Measurements from ENCODE around the gene TMEM59. TPM values are rescaled to one million over a fixed set of nuclear protein-coding genes. Genes with fewer than 3 reads are reported as not detected.

Gene TMEM59
- polyA plus RNA-seq, 3 donors: 169 to 925 (median 831) TPM

GRCh38 chr1:54084794-54085193 lies 31.8 kb upstream of the TMEM59 start:
- no peaks in the 10 kb centered on the region for H3K79me2 ChIP-seq (ENCODE audit: insufficient read depth, low read length)
- H3K27me3 ChIP-seq (ENCODE audit: control insufficient read depth in 2 of 2, insufficient read depth in 2 of 2, low read length in 2 of 2): no peaks in the 10 kb centered on the region
- H3K27ac ChIP-seq (ENCODE audit: low read depth in 1 of 2, low read length in 2 of 2): no peak overlapping the region
- peaks cover 11 to 36% of the 10 kb centered on the region in 2 donors for H3K36me3 ChIP-seq (replicated peaks in 1 of 2; ENCODE audit: control insufficient read depth in 1 of 2, insufficient read depth in 2 of 2, low read length in 2 of 2)
- Mint-ChIP-seq H3K27ac (no peak overlapping the region), H3K4me3 (no peak overlapping the region), H3K36me3 (peaks cover 35 to 37% of the 10 kb centered on the region in 2 donors), H3K4me1 (no peaks in the 10 kb centered on the region), H3K27me3 (ENCODE audit: low read depth in 3 of 3) (peaks cover 0 to 3% (median 2%) of the 10 kb centered on the region in 3 donors), H3K9me3 (peaks cover 0 to 1% (median 0%) of the 10 kb centered on the region in 7 donors)
- no peak overlapping the region for H3K4me3 ChIP-seq (replicated peaks in 1 of 3; ENCODE audit: low read depth in 2 of 3, low read length in 3 of 3)
- DNase-seq: no peak
- H4K20me1 ChIP-seq (ENCODE audit: insufficient read depth, low read length): peaks cover 11% of the 10 kb centered on the region
- H2AFZ ChIP-seq (ENCODE audit: insufficient read depth, low read depth, low read length, poor library complexity, severe bottlenecking): no peak overlapping the region
- H3K9me3 ChIP-seq (replicated peaks in 1 of 2; ENCODE audit: control insufficient read depth in 1 of 2, insufficient read depth in 1 of 2, low read length in 2 of 2): no peaks in the 10 kb centered on the region
- no CpG with 5 or more reads among the region's 2 CpGs for WGBS (ENCODE audit: insufficient coverage)
- H3K4me2 ChIP-seq (replicated peaks; ENCODE audit: extremely low read depth, low read length, poor library complexity, severe bottlenecking): no peak overlapping the region
- H3K4me1 ChIP-seq (ENCODE audit: control insufficient read depth in 1 of 2, insufficient read depth in 2 of 2, low read length in 2 of 2): no peaks in the 10 kb centered on the region
- no peak for TF ChIP-seq CTCF (IDR thresholded peaks at IDR 0.05)
- H3K9ac ChIP-seq (ENCODE audit: insufficient read depth, low read length, poor library complexity, severe bottlenecking): no peak overlapping the region
- intact Hi-C loops (cut with micrococcal nuclease): no loop called here

GRCh38 chr1:54081306-54082270 lies 28.6 kb upstream of the TMEM59 start:
- intact Hi-C loops (cut with micrococcal nuclease): no loop called here
- H3K4me2 ChIP-seq (replicated peaks; ENCODE audit: extremely low read depth, low read length, poor library complexity, severe bottlenecking): no peak overlapping the region
- H3K36me3 Mint-ChIP-seq: peaks cover 30 to 34% of the 10 kb centered on the region in 2 donors

More at GRCh38 chr1:54081306-54082270, 28.6 kb upstream of the TMEM59 start:
- Mint-ChIP-seq H3K27me3 (ENCODE audit: low read depth in 3 of 3) (peaks cover 0 to 3% (median 2%) of the 10 kb centered on the region in 3 donors), H3K27ac (peak overlapping the region in 2 of 7 donors; percentile 1 to 22), H3K9me3 (peaks cover 0 to 1% (median 0%) of the 10 kb centered on the region in 7 donors), H3K4me3 (no peak overlapping the region), H3K4me1 (peaks cover 3% of the 10 kb centered on the region)
- peaks cover 4 to 25% of the 10 kb centered on the region in 2 donors for H3K36me3 ChIP-seq (replicated peaks in 1 of 2; ENCODE audit: control insufficient read depth in 1 of 2, insufficient read depth in 2 of 2, low read length in 2 of 2)
- no peak overlapping the region for H3K4me3 ChIP-seq (replicated peaks in 1 of 3; ENCODE audit: low read depth in 2 of 3, low read length in 3 of 3)
- TF ChIP-seq CTCF (IDR thresholded peaks at IDR 0.05): peak; percentile 86
- no peaks in the 10 kb centered on the region for H3K27me3 ChIP-seq (ENCODE audit: control insufficient read depth in 2 of 2, insufficient read depth in 2 of 2, low read length in 2 of 2)
- H4K20me1 ChIP-seq (ENCODE audit: insufficient read depth, low read length): peaks cover 11% of the 10 kb centered on the region
- DNase-seq: peak; percentile 51 to 65 (median 58)
- no peaks in the 10 kb centered on the region for H3K9me3 ChIP-seq (replicated peaks in 1 of 2; ENCODE audit: control insufficient read depth in 1 of 2, insufficient read depth in 1 of 2, low read length in 2 of 2)
- no peaks in the 10 kb centered on the region for H3K4me1 ChIP-seq (ENCODE audit: control insufficient read depth in 1 of 2, insufficient read depth in 2 of 2, low read length in 2 of 2)
- H2AFZ ChIP-seq (ENCODE audit: insufficient read depth, low read depth, low read length, poor library complexity, severe bottlenecking): no peak overlapping the region
- H3K27ac ChIP-seq (ENCODE audit: low read depth in 1 of 2, low read length in 2 of 2): no peak overlapping the region
- no peak overlapping the region for H3K9ac ChIP-seq (ENCODE audit: insufficient read depth, low read length, poor library complexity, severe bottlenecking)
- 100% methylated on average over 2 of the region's 8 CpGs for WGBS (ENCODE audit: insufficient coverage)
- H3K79me2 ChIP-seq (ENCODE audit: insufficient read depth, low read length): no peaks in the 10 kb centered on the region

Measured in CD14-positive monocyte (primary cell).